ENCODE results near the gene GNAO1.

The GNAO1 gene

GRCh38 chr16:56225017-56225742, 33.9 kb downstream of the GNAO1 start:
- Histone ChIP-seq H2BK5ac (ENCODE audit: low read length) (no peak overlapping the region), H3K27me3 (ENCODE audit: insufficient read depth, low read length, poor library complexity) (no peaks in the 10 kb centered on the region), H3K4me1 (ENCODE audit: control insufficient read depth, low read depth, low read length) (no peaks in the 10 kb centered on the region), H3K79me2 (ENCODE audit: control insufficient read depth, insufficient read depth, low read length) (no peaks in the 10 kb centered on the region), H4K8ac (ENCODE audit: low read depth, low read length) (no peak overlapping the region), H3K36me3 (ENCODE audit: control insufficient read depth, insufficient read depth, low read length) (no peaks in the 10 kb centered on the region), H2BK15ac (replicated peaks; ENCODE audit: low read depth) (no peak overlapping the region), H3K23ac (ENCODE audit: low read length) (no peak overlapping the region), H3K18ac (ENCODE audit: low read length) (no peak overlapping the region), H3K27ac (ENCODE audit: low read depth, low read length) (no peak overlapping the region), H3K4me2 (ENCODE audit: low read length) (no peak overlapping the region), H3K4me3 (ENCODE audit: low read length) (no peak overlapping the region), H3K56ac (ENCODE audit: low read length) (no peak overlapping the region), H3K9ac (ENCODE audit: low read length) (no peak overlapping the region), H3K4ac (ENCODE audit: low read depth, low read length) (no peak overlapping the region), H2BK120ac (ENCODE audit: low read depth, low read length) (no peak overlapping the region), H3K79me1 (ENCODE audit: low read length) (no peaks in the 10 kb centered on the region), H2AK5ac (ENCODE audit: low read length) (no peak overlapping the region), H4K5ac (ENCODE audit: low read length) (no peak overlapping the region)
- WGBS (ENCODE audit: extremely low coverage, insufficient coverage, low lambda C conversion rate): no CpG with 5 or more reads among the region's 2 CpGs
- DNase-seq: no peak

- H3K18ac ChIP-seq (ENCODE audit: low read length): no peak overlapping the region
- H3K27ac ChIP-seq (ENCODE audit: low read depth, low read length): no peak overlapping the region
- no peak overlapping the region for H2BK5ac ChIP-seq (ENCODE audit: low read length)
- no peak for DNase-seq
- no peaks in the 10 kb centered on the region for H3K4me1 ChIP-seq (ENCODE audit: control insufficient read depth, low read depth, low read length)
- H2BK15ac ChIP-seq (replicated peaks; ENCODE audit: low read depth): no peak overlapping the region
- WGBS (ENCODE audit: extremely low coverage, insufficient coverage, low lambda C conversion rate): no CpG with 5 or more reads among the region's 2 CpGs
- H4K8ac ChIP-seq (ENCODE audit: low read depth, low read length): no peak overlapping the region
- no peak overlapping the region for H3K4me3 ChIP-seq (ENCODE audit: low read length)
- H2AK5ac ChIP-seq (ENCODE audit: low read length): no peak overlapping the region
- no peak overlapping the region for H2BK120ac ChIP-seq (ENCODE audit: low read depth, low read length)
- H3K4me2 ChIP-seq (ENCODE audit: low read length): no peak overlapping the region
- no peak overlapping the region for H3K56ac ChIP-seq (ENCODE audit: low read length)
- H3K36me3 ChIP-seq (ENCODE audit: control insufficient read depth, insufficient read depth, low read length): no peaks in the 10 kb centered on the region
- H3K4ac ChIP-seq (ENCODE audit: low read depth, low read length): no peak overlapping the region
- no peak overlapping the region for H3K23ac ChIP-seq (ENCODE audit: low read length)
- no peaks in the 10 kb centered on the region for H3K27me3 ChIP-seq (ENCODE audit: insufficient read depth, low read length, poor library complexity)
- H4K5ac ChIP-seq (ENCODE audit: low read length): no peak overlapping the region
- no peaks in the 10 kb centered on the region for H3K79me1 ChIP-seq (ENCODE audit: low read length)
- no peak overlapping the region for H3K9ac ChIP-seq (ENCODE audit: low read length)
- H3K79me2 ChIP-seq (ENCODE audit: control insufficient read depth, insufficient read depth, low read length): no peaks in the 10 kb centered on the region
Observed at GRCh38 chr16:56226187-56226586, 34.9 kb downstream of the GNAO1 start.

GRCh38 chr16:56226845-56227525, 35.7 kb downstream of the GNAO1 start:
- no peak for DNase-seq
- H2BK5ac ChIP-seq (ENCODE audit: low read length): no peak overlapping the region
- H4K5ac ChIP-seq (ENCODE audit: low read length): no peak overlapping the region
- no peak overlapping the region for H3K18ac ChIP-seq (ENCODE audit: low read length)
- no peak overlapping the region for H2AK5ac ChIP-seq (ENCODE audit: low read length)
- H3K79me1 ChIP-seq (ENCODE audit: low read length): no peaks in the 10 kb centered on the region
- H3K23ac ChIP-seq (ENCODE audit: low read length): no peak overlapping the region
- no peaks in the 10 kb centered on the region for H3K27me3 ChIP-seq (ENCODE audit: insufficient read depth, low read length, poor library complexity)
- no peak overlapping the region for H3K4me2 ChIP-seq (ENCODE audit: low read length)
- no peaks in the 10 kb centered on the region for H3K36me3 ChIP-seq (ENCODE audit: control insufficient read depth, insufficient read depth, low read length)
- no peaks in the 10 kb centered on the region for H3K4me1 ChIP-seq (ENCODE audit: control insufficient read depth, low read depth, low read length)
- H3K4ac ChIP-seq (ENCODE audit: low read depth, low read length): no peak overlapping the region
- no peaks in the 10 kb centered on the region for H3K79me2 ChIP-seq (ENCODE audit: control insufficient read depth, insufficient read depth, low read length)
- no peak overlapping the region for H2BK120ac ChIP-seq (ENCODE audit: low read depth, low read length)
- no peak overlapping the region for H3K27ac ChIP-seq (ENCODE audit: low read depth, low read length)
- H2BK15ac ChIP-seq (replicated peaks; ENCODE audit: low read depth): no peak overlapping the region
- H3K56ac ChIP-seq (ENCODE audit: low read length): no peak overlapping the region
- H4K8ac ChIP-seq (ENCODE audit: low read depth, low read length): no peak overlapping the region
- no peak overlapping the region for H3K9ac ChIP-seq (ENCODE audit: low read length)
- no peak overlapping the region for H3K4me3 ChIP-seq (ENCODE audit: low read length)
- WGBS (ENCODE audit: extremely low coverage, insufficient coverage, low lambda C conversion rate): no CpG with 5 or more reads among the region's 9 CpGs

- H3K79me1 ChIP-seq (ENCODE audit: low read length): no peaks in the 10 kb centered on the region
- no peak overlapping the region for H3K18ac ChIP-seq (ENCODE audit: low read length)
- no peak overlapping the region for H2AK5ac ChIP-seq (ENCODE audit: low read length)
- H2BK120ac ChIP-seq (ENCODE audit: low read depth, low read length): no peak overlapping the region
- H3K4me3 ChIP-seq (ENCODE audit: low read length): no peak overlapping the region
- no peaks in the 10 kb centered on the region for H3K27me3 ChIP-seq (ENCODE audit: insufficient read depth, low read length, poor library complexity)
- DNase-seq: no peak
- no peaks in the 10 kb centered on the region for H3K36me3 ChIP-seq (ENCODE audit: control insufficient read depth, insufficient read depth, low read length)
- no peaks in the 10 kb centered on the region for H3K79me2 ChIP-seq (ENCODE audit: control insufficient read depth, insufficient read depth, low read length)
- H3K4ac ChIP-seq (ENCODE audit: low read depth, low read length): no peak overlapping the region
- no peak overlapping the region for H3K56ac ChIP-seq (ENCODE audit: low read length)
- WGBS (ENCODE audit: extremely low coverage, insufficient coverage, low lambda C conversion rate): no CpG with 5 or more reads among the region's 6 CpGs
- no peak overlapping the region for H3K27ac ChIP-seq (ENCODE audit: low read depth, low read length)
- H3K4me1 ChIP-seq (ENCODE audit: control insufficient read depth, low read depth, low read length): no peaks in the 10 kb centered on the region
- no peak overlapping the region for H3K23ac ChIP-seq (ENCODE audit: low read length)
- H3K4me2 ChIP-seq (ENCODE audit: low read length): no peak overlapping the region
- no peak overlapping the region for H4K5ac ChIP-seq (ENCODE audit: low read length)
- no peak overlapping the region for H2BK15ac ChIP-seq (replicated peaks; ENCODE audit: low read depth)
- no peak overlapping the region for H4K8ac ChIP-seq (ENCODE audit: low read depth, low read length)
- no peak overlapping the region for H3K9ac ChIP-seq (ENCODE audit: low read length)
- H2BK5ac ChIP-seq (ENCODE audit: low read length): no peak overlapping the region
Observed at GRCh38 chr16:56227936-56228335, 36.6 kb downstream of the GNAO1 start.

GRCh38 chr16:56228476-56228875, 37.2 kb downstream of the GNAO1 start:
- Histone ChIP-seq H3K4me2 (ENCODE audit: low read length) (no peak overlapping the region), H2AK5ac (ENCODE audit: low read length) (no peak overlapping the region), H2BK5ac (ENCODE audit: low read length) (no peak overlapping the region), H3K9ac (ENCODE audit: low read length) (no peak overlapping the region), H2BK15ac (replicated peaks; ENCODE audit: low read depth) (no peak overlapping the region), H3K36me3 (ENCODE audit: control insufficient read depth, insufficient read depth, low read length) (no peaks in the 10 kb centered on the region), H3K27me3 (ENCODE audit: insufficient read depth, low read length, poor library complexity) (no peaks in the 10 kb centered on the region), H2BK120ac (ENCODE audit: low read depth, low read length) (no peak overlapping the region), H3K23ac (ENCODE audit: low read length) (no peak overlapping the region), H4K5ac (ENCODE audit: low read length) (no peak overlapping the region), H4K8ac (ENCODE audit: low read depth, low read length) (no peak overlapping the region), H3K18ac (ENCODE audit: low read length) (no peak overlapping the region), H3K56ac (ENCODE audit: low read length) (no peak overlapping the region), H3K4me3 (ENCODE audit: low read length) (no peak overlapping the region), H3K79me1 (ENCODE audit: low read length) (no peaks in the 10 kb centered on the region), H3K79me2 (ENCODE audit: control insufficient read depth, insufficient read depth, low read length) (no peaks in the 10 kb centered on the region), H3K4ac (ENCODE audit: low read depth, low read length) (no peak overlapping the region), H3K4me1 (ENCODE audit: control insufficient read depth, low read depth, low read length) (no peaks in the 10 kb centered on the region), H3K27ac (ENCODE audit: low read depth, low read length) (no peak overlapping the region)
- no CpG with 5 or more reads among the region's 4 CpGs for WGBS (ENCODE audit: extremely low coverage, insufficient coverage, low lambda C conversion rate)
- DNase-seq: no peak

All from mesendoderm (in vitro differentiated cells).